DOHH2 (cell line): ENCODE data around the gene SIMC1.

Source experiments
- CTCF ChIP-seq: fragments of 200-600 bp; sonication (generic); IDR thresholded peaks from one replicate; pipeline ENCODE4 v1.5.1; 2014; ENCODE audit warnings: antibody characterized with exemption, mild to moderate bottlenecking, low read depth, low read length; ENCODE audit not compliant: poor library complexity, severe bottlenecking
- EZH2phosphoT487 ChIP-seq: fragments of 200-600 bp; sonication (generic); IDR thresholded peaks from 2 replicates; pipeline ENCODE4 v1.6.1; 2017; ENCODE audit warnings: borderline replicate concordance, mild to moderate bottlenecking, antibody characterized with exemption, low read length, moderate library complexity, mixed read lengths

- no peak for TF ChIP-seq CTCF
- no peak for TF ChIP-seq EZH2phosphoT487
Observed at GRCh38 chr5:176384991-176385390, 146.8 kb downstream of the SIMC1 start.
